Liver (tissue), 9 donors: Measurements from ENCODE around the gene FASTK. TPM values are rescaled to one million over a fixed set of nuclear protein-coding genes. Genes with fewer than 3 reads are reported as not detected.

ENCODE experiments used
- DNase-seq: peaks from one replicate; pipeline ENCODE4 v3.0.0-alpha.2; 2017; ENCODE audit warnings: low spot score
- H3K27ac ChIP-seq, 2 donors: one replicate each; pipeline ENCODE4 v1.7.0; 2013; ENCODE audit warnings: inconsistent platforms in 2 of 2, low read length in 2 of 2, control low read depth in 1 of 2, low read depth in 1 of 2, mild to moderate bottlenecking in 1 of 2
- H3K27me3 ChIP-seq, 4 donors: one replicate each; pipeline versions ENCODE4 v1.6.1 to v1.7.0; 2013; ENCODE audit warnings: low read length in 3 of 4, inconsistent platforms in 1 of 4, mild to moderate bottlenecking in 1 of 4, moderate library complexity in 1 of 4; ENCODE audit not compliant: control insufficient read depth in 4 of 4, insufficient read depth in 4 of 4
- H3K36me3 ChIP-seq, 4 donors: one replicate each; pipeline versions ENCODE4 v1.6.1 to v1.7.0; 2013; ENCODE audit warnings: low read length in 3 of 4, mild to moderate bottlenecking in 3 of 4, low read depth in 1 of 4, moderate library complexity in 1 of 4; ENCODE audit not compliant: control insufficient read depth in 4 of 4, insufficient read depth in 3 of 4
- H3K4me1 ChIP-seq, 4 donors: one replicate each; pipeline versions ENCODE4 v1.6.1 to v1.7.0; 2013; ENCODE audit warnings: low read length in 3 of 4, mild to moderate bottlenecking in 3 of 4, moderate library complexity in 1 of 4; ENCODE audit not compliant: control insufficient read depth in 4 of 4, insufficient read depth in 4 of 4
- H3K4me3 ChIP-seq, 3 donors: one replicate each; pipeline versions ENCODE4 v1.6.1 to v1.7.0; 2013; ENCODE audit warnings: low read length in 3 of 3, control low read depth in 1 of 3, low read depth in 1 of 3, mild to moderate bottlenecking in 1 of 3
- H3K9ac ChIP-seq, 2 donors: one replicate each; pipeline ENCODE4 v1.7.0; 2013; ENCODE audit warnings: low read length in 2 of 2, mild to moderate bottlenecking in 2 of 2, moderate library complexity in 2 of 2, control low read depth in 1 of 2, low read depth in 1 of 2
- H3K9me3 ChIP-seq, 4 donors: one replicate each; pipeline versions ENCODE4 v1.6.1 to v1.7.0; 2013; ENCODE audit warnings: low read length in 3 of 4; ENCODE audit not compliant: control insufficient read depth in 4 of 4
- EGR1 ChIP-seq, 2 donors: IDR thresholded peaks; 2 replicates each; pipeline ENCODE4 v1.6.1; 2016 to 2018; ENCODE audit warnings: antibody characterized with exemption in 2 of 2, low read depth in 2 of 2
- FOXA2 ChIP-seq: IDR thresholded peaks from 2 replicates; pipeline ENCODE4 v1.6.1; 2016; ENCODE audit warnings: antibody characterized with exemption
- GABPA ChIP-seq, 2 donors: IDR thresholded peaks in 1 of 2; conservative IDR thresholded peaks in 1 of 2; 2 replicates each; pipeline ENCODE4 v1.6.1; 2016; ENCODE audit warnings: antibody characterized with exemption in 2 of 2, mild to moderate bottlenecking in 1 of 2, moderate library complexity in 1 of 2
- HNF4A ChIP-seq, 2 donors: conservative IDR thresholded peaks; 2 replicates each; pipeline ENCODE4 v1.6.1; 2016; ENCODE audit warnings: antibody characterized with exemption in 2 of 2, mild to moderate bottlenecking in 2 of 2
- HNF4G ChIP-seq: IDR thresholded peaks from 2 replicates; pipeline ENCODE4 v1.6.1; 2016; ENCODE audit warnings: antibody characterized with exemption
- JUND ChIP-seq, 2 donors: IDR thresholded peaks; 2 replicates each; pipeline ENCODE4 v1.6.1; 2016; ENCODE audit warnings: antibody characterized with exemption in 2 of 2
- NR2F2 ChIP-seq: IDR thresholded peaks from 2 replicates; pipeline ENCODE4 v1.6.1; 2016; ENCODE audit warnings: antibody characterized with exemption
- RAD21 ChIP-seq, 2 donors: IDR thresholded peaks; 2 replicates each; pipeline ENCODE4 v1.6.1; 2016; ENCODE audit warnings: antibody characterized with exemption in 2 of 2, mild to moderate bottlenecking in 2 of 2
- RXRA ChIP-seq, 2 donors: IDR thresholded peaks; 2 replicates each; pipeline ENCODE4 v1.6.1; 2017 to 2018; ENCODE audit warnings: antibody characterized with exemption in 2 of 2, mild to moderate bottlenecking in 1 of 2
- TAF1 ChIP-seq: conservative IDR thresholded peaks from 2 replicates; pipeline ENCODE4 v1.6.1; 2016; ENCODE audit warnings: antibody characterized with exemption, mild to moderate bottlenecking
- WGBS: extraction: QIAGEN DNeasy Blood & Tissue Kit; methylation state at CpG from one replicate; pipeline ENCODE4 v1.1.7; 2013; 5-methylcytosine and 5-hydroxymethylcytosine counted together
- polyA plus RNA-seq, 2 donors: library from polyadenylated mRNA; stranded (reverse) in 1 of 2; unstranded in 1 of 2; fragments of 200-250 nt in 1 of 2; fragments of >200 nt in 1 of 2; fragmentation: Nextera tagmentation in 1 of 2; extraction: Ambion mirVana in 1 of 2; gene quantifications; one replicate each; pipeline versions ENCODE4 v1.2.1 to v1.2.3, GENCODE V29; 2013 to 2015
- total RNA-seq, 2 donors: library from RNA; depleted of rRNA; stranded (reverse); fragments of >200 nt; gene quantifications; one replicate each; pipeline ENCODE4 v1.2.3, GENCODE V29; 2014
- TF ChIP-seq, protein P1 (sequence below): IDR thresholded peaks from 2 replicates; pipeline ENCODE4 v1.6.1; 2016; ENCODE audit warnings: antibody characterized with exemption
- TF ChIP-seq, protein P2 (sequence below): fragments of 150-350 bp; IDR thresholded peaks from 2 replicates; pipeline ENCODE4 v1.5.1; 2017; ENCODE audit warnings: improper control_type of control experiment, low read depth, low read length; ENCODE audit not compliant: missing input control
- TF ChIP-seq, protein P3 (sequence below): IDR thresholded peaks from 2 replicates; pipeline ENCODE4 v1.6.1; 2016; ENCODE audit warnings: antibody characterized with exemption
- TF ChIP-seq, protein P4 (sequence below): IDR thresholded peaks from 2 replicates; pipeline ENCODE4 v1.6.1; 2016; ENCODE audit warnings: antibody characterized with exemption
- TF ChIP-seq, protein P5 (sequence below): IDR thresholded peaks from 2 replicates; pipeline ENCODE4 v1.6.1; 2016; ENCODE audit warnings: antibody characterized with exemption, mild to moderate bottlenecking
- donor health status: healthy.
- donor health status: healthy.
- donor health status: healthy.
- donor health status: healthy.
- donor health status: healthy.

Gene FASTK
- total and polyA plus RNA-seq, 4 donors: 31.1 to 62.8 (median 43.7) TPM

DNA sequence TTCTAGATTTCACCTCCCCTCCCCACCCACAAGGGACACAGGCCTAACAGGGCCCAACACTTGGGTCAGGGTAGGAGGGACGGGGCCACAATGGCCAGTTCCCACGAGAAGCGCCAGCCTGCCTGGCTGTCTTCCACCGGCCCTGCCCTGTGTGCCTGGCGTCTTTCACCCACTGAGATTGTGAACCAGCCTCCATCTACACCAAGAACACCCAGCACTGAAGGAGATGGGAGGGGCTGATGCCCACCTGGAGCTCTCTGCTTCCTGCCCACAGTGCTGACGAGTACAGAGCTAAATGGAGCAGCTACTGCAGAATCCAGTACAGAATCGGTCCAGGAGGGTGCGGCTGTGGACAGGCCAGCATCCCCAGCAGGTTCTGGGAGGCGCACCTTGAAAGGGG is 34.6 kb downstream of the FASTK start:
- TF ChIP-seq JUND (IDR thresholded peaks at IDR 0.05) (no peak), NR2F2 (no peak), FOXA2 (no peak), TAF1 (no peak), GABPA (IDR thresholded peaks at IDR 0.05 in 1 of 2, conservative IDR thresholded peaks at IDR 0.05 in 1 of 2) (no peak), RXRA (IDR thresholded peaks at IDR 0.05) (no peak), HNF4G (no peak)
- TF ChIP-seq, protein P1, sequence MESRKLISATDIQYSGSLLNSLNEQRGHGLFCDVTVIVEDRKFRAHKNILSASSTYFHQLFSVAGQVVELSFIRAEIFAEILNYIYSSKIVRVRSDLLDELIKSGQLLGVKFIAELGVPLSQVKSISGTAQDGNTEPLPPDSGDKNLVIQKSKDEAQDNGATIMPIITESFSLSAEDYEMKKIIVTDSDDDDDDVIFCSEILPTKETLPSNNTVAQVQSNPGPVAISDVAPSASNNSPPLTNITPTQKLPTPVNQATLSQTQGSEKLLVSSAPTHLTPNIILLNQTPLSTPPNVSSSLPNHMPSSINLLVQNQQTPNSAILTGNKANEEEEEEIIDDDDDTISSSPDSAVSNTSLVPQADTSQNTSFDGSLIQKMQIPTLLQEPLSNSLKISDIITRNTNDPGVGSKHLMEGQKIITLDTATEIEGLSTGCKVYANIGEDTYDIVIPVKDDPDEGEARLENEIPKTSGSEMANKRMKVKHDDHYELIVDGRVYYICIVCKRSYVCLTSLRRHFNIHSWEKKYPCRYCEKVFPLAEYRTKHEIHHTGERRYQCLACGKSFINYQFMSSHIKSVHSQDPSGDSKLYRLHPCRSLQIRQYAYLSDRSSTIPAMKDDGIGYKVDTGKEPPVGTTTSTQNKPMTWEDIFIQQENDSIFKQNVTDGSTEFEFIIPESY: no peak
- TF ChIP-seq, protein P2, sequence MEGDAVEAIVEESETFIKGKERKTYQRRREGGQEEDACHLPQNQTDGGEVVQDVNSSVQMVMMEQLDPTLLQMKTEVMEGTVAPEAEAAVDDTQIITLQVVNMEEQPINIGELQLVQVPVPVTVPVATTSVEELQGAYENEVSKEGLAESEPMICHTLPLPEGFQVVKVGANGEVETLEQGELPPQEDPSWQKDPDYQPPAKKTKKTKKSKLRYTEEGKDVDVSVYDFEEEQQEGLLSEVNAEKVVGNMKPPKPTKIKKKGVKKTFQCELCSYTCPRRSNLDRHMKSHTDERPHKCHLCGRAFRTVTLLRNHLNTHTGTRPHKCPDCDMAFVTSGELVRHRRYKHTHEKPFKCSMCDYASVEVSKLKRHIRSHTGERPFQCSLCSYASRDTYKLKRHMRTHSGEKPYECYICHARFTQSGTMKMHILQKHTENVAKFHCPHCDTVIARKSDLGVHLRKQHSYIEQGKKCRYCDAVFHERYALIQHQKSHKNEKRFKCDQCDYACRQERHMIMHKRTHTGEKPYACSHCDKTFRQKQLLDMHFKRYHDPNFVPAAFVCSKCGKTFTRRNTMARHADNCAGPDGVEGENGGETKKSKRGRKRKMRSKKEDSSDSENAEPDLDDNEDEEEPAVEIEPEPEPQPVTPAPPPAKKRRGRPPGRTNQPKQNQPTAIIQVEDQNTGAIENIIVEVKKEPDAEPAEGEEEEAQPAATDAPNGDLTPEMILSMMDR: no peak
- TF ChIP-seq, protein P3, sequence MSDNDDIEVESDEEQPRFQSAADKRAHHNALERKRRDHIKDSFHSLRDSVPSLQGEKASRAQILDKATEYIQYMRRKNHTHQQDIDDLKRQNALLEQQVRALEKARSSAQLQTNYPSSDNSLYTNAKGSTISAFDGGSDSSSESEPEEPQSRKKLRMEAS: no peak
- TF ChIP-seq, protein P4, sequence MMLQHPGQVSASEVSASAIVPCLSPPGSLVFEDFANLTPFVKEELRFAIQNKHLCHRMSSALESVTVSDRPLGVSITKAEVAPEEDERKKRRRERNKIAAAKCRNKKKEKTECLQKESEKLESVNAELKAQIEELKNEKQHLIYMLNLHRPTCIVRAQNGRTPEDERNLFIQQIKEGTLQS: no peak
- Histone ChIP-seq H3K9me3 (no peaks in the 10 kb centered on the region), H3K4me3 (no peak overlapping the region), H3K27me3 (no peaks in the 10 kb centered on the region), H3K27ac (no peak overlapping the region), H3K4me1 (peaks cover 0 to 2% (median 0%) of the 10 kb centered on the region in 4 donors), H3K9ac (no peak overlapping the region), H3K36me3 (peaks cover 0 to 13% (median 0%) of the 10 kb centered on the region in 4 donors)
- no peak for DNase-seq
- WGBS: 90% methylated on average over 9 of the region's 9 CpGs

DNA sequence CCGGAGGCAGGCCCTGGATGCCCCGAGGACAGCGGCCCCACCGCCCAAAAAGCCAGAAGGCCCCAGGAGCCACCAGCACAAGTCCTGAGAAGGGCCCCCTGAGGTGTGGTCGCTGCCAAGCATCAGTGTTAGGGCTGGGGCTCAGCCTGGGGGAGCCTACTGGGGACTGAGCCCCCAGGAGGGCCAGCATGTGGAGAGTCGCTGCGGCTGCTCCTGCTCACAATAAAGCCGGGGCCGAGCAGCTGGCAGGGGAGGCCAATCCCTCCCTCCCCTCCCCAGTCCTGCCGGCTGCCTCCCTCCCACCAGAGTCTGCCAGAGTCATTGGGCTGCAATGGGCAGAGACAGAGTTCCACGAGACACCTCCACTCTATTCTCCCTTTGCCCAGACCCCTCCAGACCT is 35.3 kb downstream of the FASTK start:
- H3K36me3 ChIP-seq: peaks cover 0 to 13% (median 0%) of the 10 kb centered on the region in 4 donors
- H3K4me1 ChIP-seq: no peaks in the 10 kb centered on the region
- H3K9ac ChIP-seq: no peak overlapping the region
- TF ChIP-seq HNF4G: no peak
- no peak for TF ChIP-seq HNF4A (conservative IDR thresholded peaks at IDR 0.05)
- TF ChIP-seq, protein P2: no peak
- TF ChIP-seq, protein P5, sequence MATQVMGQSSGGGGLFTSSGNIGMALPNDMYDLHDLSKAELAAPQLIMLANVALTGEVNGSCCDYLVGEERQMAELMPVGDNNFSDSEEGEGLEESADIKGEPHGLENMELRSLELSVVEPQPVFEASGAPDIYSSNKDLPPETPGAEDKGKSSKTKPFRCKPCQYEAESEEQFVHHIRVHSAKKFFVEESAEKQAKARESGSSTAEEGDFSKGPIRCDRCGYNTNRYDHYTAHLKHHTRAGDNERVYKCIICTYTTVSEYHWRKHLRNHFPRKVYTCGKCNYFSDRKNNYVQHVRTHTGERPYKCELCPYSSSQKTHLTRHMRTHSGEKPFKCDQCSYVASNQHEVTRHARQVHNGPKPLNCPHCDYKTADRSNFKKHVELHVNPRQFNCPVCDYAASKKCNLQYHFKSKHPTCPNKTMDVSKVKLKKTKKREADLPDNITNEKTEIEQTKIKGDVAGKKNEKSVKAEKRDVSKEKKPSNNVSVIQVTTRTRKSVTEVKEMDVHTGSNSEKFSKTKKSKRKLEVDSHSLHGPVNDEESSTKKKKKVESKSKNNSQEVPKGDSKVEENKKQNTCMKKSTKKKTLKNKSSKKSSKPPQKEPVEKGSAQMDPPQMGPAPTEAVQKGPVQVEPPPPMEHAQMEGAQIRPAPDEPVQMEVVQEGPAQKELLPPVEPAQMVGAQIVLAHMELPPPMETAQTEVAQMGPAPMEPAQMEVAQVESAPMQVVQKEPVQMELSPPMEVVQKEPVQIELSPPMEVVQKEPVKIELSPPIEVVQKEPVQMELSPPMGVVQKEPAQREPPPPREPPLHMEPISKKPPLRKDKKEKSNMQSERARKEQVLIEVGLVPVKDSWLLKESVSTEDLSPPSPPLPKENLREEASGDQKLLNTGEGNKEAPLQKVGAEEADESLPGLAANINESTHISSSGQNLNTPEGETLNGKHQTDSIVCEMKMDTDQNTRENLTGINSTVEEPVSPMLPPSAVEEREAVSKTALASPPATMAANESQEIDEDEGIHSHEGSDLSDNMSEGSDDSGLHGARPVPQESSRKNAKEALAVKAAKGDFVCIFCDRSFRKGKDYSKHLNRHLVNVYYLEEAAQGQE: no peak
- TF ChIP-seq, protein P1: no peak
- TF ChIP-seq FOXA2: no peak
- TF ChIP-seq EGR1 (IDR thresholded peaks at IDR 0.05; ENCODE audit: low read depth in 2 of 2): no peak
- TF ChIP-seq, protein P4: no peak
- TF ChIP-seq, protein P3: no peak
- no peak for TF ChIP-seq RXRA (IDR thresholded peaks at IDR 0.05)
- TF ChIP-seq NR2F2: no peak
- no peak for TF ChIP-seq RAD21 (IDR thresholded peaks at IDR 0.05)
- TF ChIP-seq GABPA (IDR thresholded peaks at IDR 0.05 in 1 of 2, conservative IDR thresholded peaks at IDR 0.05 in 1 of 2): no peak
- no peaks in the 10 kb centered on the region for H3K27me3 ChIP-seq
- DNase-seq: no peak
- H3K4me3 ChIP-seq: no peak overlapping the region
- 96% methylated on average over 11 of the region's 11 CpGs for WGBS
- H3K9me3 ChIP-seq: no peaks in the 10 kb centered on the region
- no peak overlapping the region for H3K27ac ChIP-seq
